Stimulated activated CD8-positive, alpha-beta memory T cell treated with anti-CD3 and anti-CD28 coated beads, Interleukin-15, amount 100 ng/mL, for 1 hour (primary cell): ENCODE results near the gene ZNF469.

Experiments
- DNase-seq: peaks from one replicate; pipeline ENCODE4 v3.0.0-alpha.2; 2020; ENCODE audit warnings: low read depth

The ZNF469 gene

DNA sequence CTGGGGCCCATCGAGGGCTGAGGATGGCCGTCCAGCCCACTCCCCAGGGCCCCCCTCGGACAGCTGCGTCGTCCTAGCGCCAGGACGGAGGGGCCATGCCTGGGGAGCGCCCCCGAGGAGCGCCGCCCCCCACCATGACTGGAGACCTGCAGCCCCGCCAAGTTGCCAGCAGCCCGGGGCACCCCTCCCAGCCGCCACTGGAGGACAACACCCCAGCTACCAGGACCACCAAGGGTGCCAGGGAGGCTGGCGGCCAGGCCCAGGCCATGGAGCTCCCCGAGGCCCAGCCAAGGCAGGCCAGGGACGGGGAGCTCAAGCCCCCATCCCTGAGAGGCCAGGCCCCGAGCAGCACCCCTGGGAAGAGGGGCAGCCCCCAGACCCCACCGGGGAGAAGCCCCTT lies 44.6 kb downstream of the ZNF469 start:
- DNase-seq = no peak

DNA sequence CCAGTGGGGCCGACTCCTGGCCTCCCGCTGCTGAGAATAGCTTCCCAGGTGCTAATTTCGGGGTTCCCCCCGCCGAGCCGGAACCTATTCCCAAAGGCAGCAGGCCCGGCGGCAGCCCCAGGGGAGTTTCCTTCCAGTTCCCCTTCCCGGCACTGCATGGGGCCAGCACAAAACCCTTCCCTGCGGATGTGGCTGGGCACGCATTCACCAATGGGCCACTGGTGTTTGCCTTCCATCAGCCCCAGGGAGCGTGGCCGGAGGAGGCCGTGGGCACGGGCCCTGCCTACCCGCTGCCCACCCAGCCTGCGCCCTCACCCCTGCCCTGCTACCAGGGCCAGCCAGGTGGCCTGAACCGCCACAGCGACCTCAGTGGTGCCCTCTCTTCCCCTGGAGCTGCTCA lies 45.4 kb downstream of the ZNF469 start:
- DNase-seq = no peak

DNA sequence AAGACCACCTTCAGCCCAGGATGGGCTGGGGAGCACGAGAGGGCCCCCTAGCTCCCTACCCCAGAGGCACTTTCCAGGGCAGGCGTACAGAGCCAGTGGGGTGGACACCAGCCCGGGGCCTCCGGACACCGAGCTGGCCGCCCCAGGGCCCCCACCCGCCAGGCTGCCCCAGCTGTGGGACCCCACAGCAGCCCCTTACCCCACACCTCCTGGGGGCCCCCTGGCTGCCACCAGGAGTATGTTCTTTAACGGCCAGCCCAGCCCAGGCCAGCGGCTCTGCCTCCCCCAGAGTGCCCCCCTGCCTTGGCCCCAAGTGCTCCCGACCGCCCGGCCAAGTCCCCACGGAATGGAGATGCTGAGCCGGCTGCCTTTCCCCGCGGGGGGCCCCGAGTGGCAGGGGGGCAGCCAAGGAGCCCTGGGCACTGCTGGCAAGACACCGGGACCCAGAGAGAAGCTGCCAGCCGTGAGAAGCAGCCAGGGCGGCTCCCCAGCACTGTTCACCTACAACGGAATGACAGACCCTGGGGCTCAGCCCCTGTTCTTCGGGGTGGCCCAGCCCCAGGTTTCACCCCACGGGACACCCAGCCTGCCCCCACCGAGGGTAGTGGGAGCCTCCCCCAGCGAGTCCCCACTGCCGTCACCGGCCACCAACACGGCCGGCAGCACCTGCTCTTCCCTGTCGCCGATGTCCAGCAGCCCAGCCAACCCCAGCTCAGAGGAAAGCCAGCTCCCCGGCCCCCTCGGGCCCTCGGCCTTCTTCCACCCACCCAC lies 46.0 kb downstream of the ZNF469 start:
- DNase-seq = no peak

DNA sequence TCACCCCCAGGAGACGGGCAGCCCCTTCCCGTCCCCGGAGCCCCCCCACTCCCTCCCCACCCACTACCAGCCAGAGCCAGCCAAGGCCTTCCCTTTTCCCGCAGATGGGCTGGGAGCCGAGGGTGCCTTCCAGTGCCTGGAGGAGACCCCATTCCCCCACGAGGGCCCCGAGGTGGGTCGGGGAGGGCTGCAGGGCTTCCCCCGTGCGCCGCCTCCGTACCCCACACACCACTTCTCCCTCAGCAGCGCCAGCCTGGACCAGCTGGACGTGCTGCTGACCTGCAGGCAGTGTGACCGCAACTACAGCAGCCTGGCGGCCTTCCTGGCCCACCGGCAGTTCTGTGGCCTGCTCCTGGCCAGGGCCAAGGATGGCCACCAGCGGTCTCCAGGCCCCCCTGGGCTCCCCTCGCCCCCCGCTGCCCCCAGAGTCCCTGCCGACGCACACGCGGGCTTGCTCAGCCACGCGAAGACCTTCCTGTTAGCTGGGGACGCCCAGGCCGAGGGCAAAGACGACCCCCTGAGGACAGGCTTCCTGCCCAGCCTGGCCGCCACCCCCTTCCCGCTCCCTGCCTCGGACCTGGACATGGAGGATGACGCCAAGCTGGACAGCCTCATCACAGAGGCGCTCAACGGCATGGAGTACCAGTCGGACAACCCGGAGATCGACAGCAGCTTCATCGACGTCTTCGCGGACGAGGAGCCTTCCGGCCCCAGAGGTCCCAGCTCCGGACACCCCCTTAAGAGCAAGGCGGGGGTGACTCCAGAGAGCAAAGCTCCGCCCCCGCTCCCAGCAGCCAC lies 46.8 kb downstream of the ZNF469 start:
- no peak for DNase-seq

DNA sequence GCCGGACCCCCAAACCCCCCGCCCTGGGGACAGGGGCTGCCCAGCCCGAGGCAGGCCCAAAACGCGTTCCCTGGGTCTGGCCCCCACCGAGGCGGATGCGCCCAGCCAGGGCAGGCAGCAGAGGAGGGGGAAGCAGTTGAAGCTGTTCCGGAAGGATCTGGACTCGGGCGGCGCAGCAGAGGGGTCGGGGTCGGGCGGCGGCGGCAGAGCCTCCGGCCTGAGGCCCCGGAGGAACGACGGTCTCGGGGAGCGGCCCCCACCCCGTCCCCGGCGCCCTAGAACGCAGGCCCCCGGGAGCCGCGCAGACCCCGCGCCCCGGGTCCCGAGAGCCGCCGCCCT lies 47.4 kb downstream of the ZNF469 start:
- DNase-seq = no peak

DNA sequence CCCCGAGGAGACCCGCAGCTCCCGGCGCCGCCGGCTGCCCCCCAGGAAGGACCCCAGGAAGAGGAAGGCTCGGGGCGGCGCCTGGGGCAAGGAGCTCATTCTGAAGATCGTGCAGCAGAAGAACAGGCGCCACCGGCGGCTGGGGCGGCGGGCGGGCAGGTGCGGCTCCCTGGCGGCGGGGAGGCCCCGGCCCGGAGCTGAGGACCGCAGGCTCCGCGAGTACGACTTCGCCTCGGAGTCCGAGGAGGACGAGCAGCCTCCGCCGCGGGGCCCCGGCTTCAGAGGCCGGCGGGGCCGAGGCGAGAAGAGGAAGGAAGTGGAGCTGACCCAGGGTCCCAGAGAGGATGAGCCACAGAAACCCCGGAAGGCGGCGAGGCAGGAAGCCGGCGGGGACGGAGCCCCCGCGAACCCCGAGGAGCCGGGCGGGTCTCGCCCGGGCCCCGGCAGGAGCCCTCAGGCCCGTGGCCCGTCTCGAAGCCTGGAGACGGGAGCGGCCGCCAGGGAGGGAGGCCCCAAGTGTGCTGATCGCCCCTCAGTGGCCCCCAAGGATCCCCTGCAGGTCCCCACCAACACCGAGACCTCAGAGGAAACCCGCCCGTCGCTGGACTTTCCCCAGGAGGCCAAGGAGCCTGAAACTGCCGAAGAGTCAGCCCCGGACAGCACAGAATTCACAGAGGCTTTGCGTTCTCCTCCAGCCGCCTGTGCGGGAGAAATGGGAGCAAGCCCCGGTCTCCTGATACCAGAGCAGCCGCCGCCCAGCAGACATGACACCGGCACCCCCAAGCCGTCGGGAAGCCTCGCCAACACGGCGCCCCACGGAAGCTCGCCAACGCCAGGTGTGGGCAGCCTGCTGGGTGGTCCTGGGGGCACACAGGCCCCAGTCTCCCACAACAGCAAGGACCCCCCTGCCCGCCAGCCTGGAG lies 48.0 kb downstream of the ZNF469 start:
- DNase-seq = no peak

DNA sequence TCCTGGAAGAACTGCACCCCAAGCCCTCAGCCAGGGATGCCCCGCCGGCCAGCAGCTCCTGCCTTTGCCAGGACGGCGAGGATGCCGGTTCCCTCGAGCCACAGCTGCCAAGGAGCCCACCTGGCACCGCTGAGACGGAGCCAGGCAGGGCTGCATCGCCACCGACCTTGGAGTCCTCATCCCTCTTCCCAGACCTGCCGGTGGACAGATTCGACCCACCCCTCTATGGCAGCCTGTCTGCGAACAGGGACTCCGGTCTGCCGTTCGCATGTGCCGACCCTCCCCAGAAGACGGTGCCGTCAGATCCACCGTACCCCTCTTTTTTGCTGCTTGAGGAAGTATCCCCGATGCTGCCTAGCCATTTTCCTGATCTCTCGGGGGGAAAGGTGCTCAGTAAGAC lies 48.9 kb downstream of the ZNF469 start:
- DNase-seq = no peak

DNA sequence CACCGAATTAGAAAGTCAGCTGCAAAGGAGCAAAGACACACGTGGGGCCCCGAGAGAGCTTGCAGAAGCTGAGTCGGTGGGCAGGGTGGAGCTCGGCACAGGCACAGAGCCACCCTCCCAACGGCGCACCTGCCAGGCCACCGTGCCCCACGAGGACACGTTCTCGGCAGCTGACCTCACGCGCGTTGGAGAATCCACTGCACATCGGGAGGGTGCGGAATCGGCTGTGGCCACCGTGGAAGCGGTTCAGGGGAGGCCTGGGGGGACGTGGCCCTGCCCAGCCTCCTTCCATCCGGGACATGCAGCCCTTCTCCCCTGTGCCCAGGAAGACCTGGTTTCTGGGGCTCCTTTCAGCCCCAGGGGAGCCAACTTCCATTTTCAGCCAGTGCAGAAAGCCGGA lies 49.4 kb downstream of the ZNF469 start:
- no peak for DNase-seq
